PC-3 (cell line): ENCODE data around the gene EPO.

Source experiments
- CTCF ChIP-seq: fragments of 300-600 bp; sonication (generic); conservative IDR thresholded peaks from 2 replicates; pipeline ENCODE4 v1.5.1; 2017; ENCODE audit warnings: antibody characterized with exemption, low read depth, mild to moderate bottlenecking, low read length
- EZH2 ChIP-seq: fragments of 300-600 bp; sonication (generic); IDR thresholded peaks from one replicate; pipeline ENCODE4 v1.6.1; 2017; ENCODE audit warnings: antibody characterized with exemption, mild to moderate bottlenecking, low read length; ENCODE audit not compliant: unreplicated experiment
- EZH2phosphoT487 ChIP-seq: fragments of 300-600 bp; sonication (generic); IDR thresholded peaks from 2 replicates; pipeline ENCODE4 v1.6.1; 2018; ENCODE audit warnings: mild to moderate bottlenecking, antibody characterized with exemption, low read length, borderline replicate concordance

GRCh38 chr7:100673302-100673941 is 46.8 kb upstream of the EPO start, which contains the start of gene GNB2:
- TF ChIP-seq CTCF (no peak), EZH2 (no peak), EZH2phosphoT487 (no peak)
